ES-I3 (cell line): Measurements from ENCODE around the gene SSH2.

Experiments used
- H3K36me3 ChIP-seq: 2 replicates; pipeline ENCODE4 v1.6.1; 2013; ENCODE audit warnings: mild to moderate bottlenecking, low read length, control low read depth, moderate library complexity; ENCODE audit not compliant: insufficient read depth
- H3K4me1 ChIP-seq: 2 replicates; pipeline ENCODE4 v1.6.1; 2013; ENCODE audit warnings: mild to moderate bottlenecking, control low read depth, low read length; ENCODE audit not compliant: insufficient read depth
- H3K9ac ChIP-seq: 2 replicates; pipeline ENCODE4 v1.6.1; 2013; ENCODE audit warnings: low read depth, mild to moderate bottlenecking, low read length, moderate library complexity
- H3K9me3 ChIP-seq: 2 replicates; pipeline ENCODE4 v1.6.1; 2013; ENCODE audit warnings: mild to moderate bottlenecking, low read length, moderate library complexity; ENCODE audit not compliant: control insufficient read depth, insufficient read depth

The SSH2 gene

GRCh38 chr17:29723278-29724047 is 206.6 kb downstream of the SSH2 start:
- Histone ChIP-seq H3K9me3 (no peaks in the 10 kb centered on the region), H3K36me3 (no peaks in the 10 kb centered on the region), H3K4me1 (peaks cover 34% of the 10 kb centered on the region), H3K9ac (no peak overlapping the region)

- Histone ChIP-seq H3K9me3 (no peaks in the 10 kb centered on the region), H3K36me3 (no peaks in the 10 kb centered on the region), H3K4me1 (peaks cover 41% of the 10 kb centered on the region), H3K9ac (no peak overlapping the region)
Measured at GRCh38 chr17:29722411-29723198, 207.4 kb downstream of the SSH2 start.

GRCh38 chr17:29720551-29720950 is 209.5 kb downstream of the SSH2 start:
- no peaks in the 10 kb centered on the region for H3K36me3 ChIP-seq
- H3K4me1 ChIP-seq = peaks cover 29% of the 10 kb centered on the region
- no peaks in the 10 kb centered on the region; the same call in 1 of the 2 replicates for H3K9me3 ChIP-seq
- no peak overlapping the region for H3K9ac ChIP-seq

- no peak overlapping the region for H3K9ac ChIP-seq
- H3K4me1 ChIP-seq = peaks cover 29% of the 10 kb centered on the region
- H3K36me3 ChIP-seq = no peaks in the 10 kb centered on the region
- H3K9me3 ChIP-seq = no peaks in the 10 kb centered on the region; the same call in 1 of the 2 replicates
Measured at GRCh38 chr17:29719469-29719868, 210.6 kb downstream of the SSH2 start.

- H3K9ac ChIP-seq = no peak overlapping the region
- no peaks in the 10 kb centered on the region; the same call in 1 of the 2 replicates for H3K9me3 ChIP-seq
- peaks cover 33% of the 10 kb centered on the region for H3K4me1 ChIP-seq
- H3K36me3 ChIP-seq = no peaks in the 10 kb centered on the region
Measured at GRCh38 chr17:29718446-29719039, 211.5 kb downstream of the SSH2 start.

- peaks cover 28% of the 10 kb centered on the region for H3K4me1 ChIP-seq
- no peak overlapping the region for H3K9ac ChIP-seq
- no peaks in the 10 kb centered on the region for H3K36me3 ChIP-seq
- H3K9me3 ChIP-seq = no peaks in the 10 kb centered on the region; the same call in 1 of the 2 replicates
Measured at GRCh38 chr17:29717817-29718216, 212.2 kb downstream of the SSH2 start.

DNA sequence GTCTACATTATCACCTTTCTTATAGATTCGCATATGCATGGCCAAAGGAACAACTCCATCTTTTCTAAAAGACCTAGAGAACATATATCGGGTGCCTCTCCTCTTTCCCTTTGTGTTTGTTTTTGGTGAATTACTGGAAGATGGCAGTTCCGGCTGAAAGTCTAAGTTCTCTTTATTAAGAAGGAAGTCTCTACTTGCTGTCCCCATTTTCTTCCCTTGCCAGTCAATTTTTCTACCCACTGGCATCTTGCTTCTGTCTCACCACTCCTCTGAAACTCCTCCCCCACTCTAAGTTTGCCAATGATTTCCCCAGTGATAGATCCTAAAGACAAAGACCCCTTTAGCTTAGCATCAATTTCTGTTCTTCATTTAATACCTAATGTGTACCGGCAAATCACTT is 213.5 kb downstream of the SSH2 start:
- H3K9me3 ChIP-seq = no peaks in the 10 kb centered on the region; the same call in 1 of the 2 replicates
- no peak overlapping the region for H3K9ac ChIP-seq
- H3K36me3 ChIP-seq = no peaks in the 10 kb centered on the region
- H3K4me1 ChIP-seq = peaks cover 36% of the 10 kb centered on the region

GRCh38 chr17:29715680-29716079 is 214.3 kb downstream of the SSH2 start:
- Histone ChIP-seq H3K9ac (no peak overlapping the region), H3K9me3 (no peaks in the 10 kb centered on the region; the same call in 1 of the 2 replicates), H3K4me1 (peaks cover 38% of the 10 kb centered on the region), H3K36me3 (no peaks in the 10 kb centered on the region)

GRCh38 chr17:29714146-29714545 is 215.9 kb downstream of the SSH2 start:
- Histone ChIP-seq H3K9me3 (no peaks in the 10 kb centered on the region; the same call in 1 of the 2 replicates), H3K4me1 (peaks cover 38% of the 10 kb centered on the region), H3K36me3 (no peaks in the 10 kb centered on the region), H3K9ac (no peak overlapping the region)

- H3K9ac ChIP-seq = no peak overlapping the region
- H3K4me1 ChIP-seq = peaks cover 34% of the 10 kb centered on the region
- no peaks in the 10 kb centered on the region; the same call in 1 of the 2 replicates for H3K9me3 ChIP-seq
- no peaks in the 10 kb centered on the region for H3K36me3 ChIP-seq
Measured at GRCh38 chr17:29713626-29714025, 216.4 kb downstream of the SSH2 start.

DNA sequence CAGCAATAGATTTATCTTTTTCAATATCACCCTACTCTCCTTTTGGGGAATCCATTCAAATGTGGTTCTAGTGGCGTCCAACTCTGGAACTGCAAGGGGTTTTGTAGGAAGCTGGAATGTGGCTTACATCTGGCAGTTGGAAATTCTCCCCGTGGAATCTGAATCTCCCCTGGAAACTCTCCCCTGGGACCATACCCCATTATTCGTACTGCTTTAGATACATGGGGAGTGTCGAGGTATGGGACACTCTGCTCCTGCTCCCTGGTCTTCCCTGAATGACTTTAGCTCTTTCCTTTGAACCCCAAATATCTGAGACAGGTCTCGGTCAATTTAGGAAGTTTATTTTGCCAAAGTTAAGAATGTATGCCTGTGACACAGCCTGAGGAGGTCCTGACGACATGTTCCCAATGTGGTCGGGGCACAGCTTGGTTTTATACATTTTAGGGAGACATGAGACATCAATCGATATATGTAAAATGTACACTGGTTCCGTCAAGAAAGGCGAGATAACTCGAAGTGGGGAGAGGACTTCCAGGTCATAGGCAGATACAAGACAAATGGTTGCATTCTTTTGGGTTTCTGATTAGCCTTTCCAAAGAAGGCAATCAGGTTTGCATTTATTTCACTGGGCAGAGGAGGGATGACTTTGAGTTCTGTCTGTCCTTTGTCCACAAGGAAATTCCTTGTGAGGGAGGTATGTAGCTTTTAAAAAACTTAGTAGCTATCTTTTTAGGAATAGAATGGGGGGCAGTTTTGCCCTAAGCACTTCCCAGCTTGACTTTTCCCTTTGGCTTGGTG is 218.2 kb downstream of the SSH2 start:
- Histone ChIP-seq H3K4me1 (peaks cover 25% of the 10 kb centered on the region), H3K9me3 (no peaks in the 10 kb centered on the region), H3K36me3 (no peaks in the 10 kb centered on the region), H3K9ac (no peak overlapping the region)

DNA sequence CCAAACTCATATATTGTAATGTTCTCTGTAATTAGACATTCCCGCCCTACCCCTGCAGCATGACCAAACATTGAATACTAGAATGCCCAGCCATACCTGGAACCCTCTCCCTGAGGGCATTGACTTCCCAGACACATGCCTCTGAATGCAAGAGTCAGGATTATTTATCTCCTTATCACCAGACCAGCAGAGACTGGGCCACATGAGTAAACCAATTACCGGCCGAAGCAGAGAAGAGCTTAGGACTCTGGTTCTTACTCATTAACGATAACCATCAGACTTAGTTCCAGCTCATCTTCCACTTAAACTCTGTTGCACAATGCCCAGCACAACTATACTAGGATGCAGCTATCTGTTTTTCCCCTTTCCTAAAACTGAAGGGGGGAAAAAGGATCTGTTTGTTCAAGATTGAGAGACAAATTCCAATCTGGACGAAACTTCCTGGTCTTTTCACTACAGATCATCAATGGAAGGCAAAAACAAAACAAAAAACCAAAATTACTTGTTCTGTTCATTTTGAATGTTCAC is 219.1 kb downstream of the SSH2 start:
- H3K4me1 ChIP-seq = peaks cover 25% of the 10 kb centered on the region
- no peak overlapping the region for H3K9ac ChIP-seq
- no peaks in the 10 kb centered on the region for H3K9me3 ChIP-seq
- H3K36me3 ChIP-seq = no peaks in the 10 kb centered on the region

- Histone ChIP-seq H3K4me1 (peaks cover 25% of the 10 kb centered on the region), H3K9me3 (no peaks in the 10 kb centered on the region), H3K9ac (no peak overlapping the region), H3K36me3 (no peaks in the 10 kb centered on the region)
Measured at GRCh38 chr17:29710520-29710884, 219.5 kb downstream of the SSH2 start.
